ENCODE results near the gene POLN. TPM values are rescaled to one million over a fixed set of nuclear protein-coding genes. Genes with fewer than 3 reads are reported as not detected.

Gene POLN
- polyA plus RNA-seq, 1 donor (not counting 4 experiments of a cell fraction or from before 2014, with no cell fraction given): 1.3 TPM

- H3K36me3 ChIP-seq (ENCODE audit: control insufficient read depth in 2 of 2, extremely low read depth in 1 of 2, insufficient read depth in 2 of 2, low read length in 2 of 2): no peaks in the 10 kb centered on the region
- H3K4me3 ChIP-seq (ENCODE audit: control insufficient read depth in 2 of 3, extremely low read depth in 1 of 3, insufficient read depth in 2 of 3, low read depth in 1 of 3, low read length in 3 of 3): no peak overlapping the region
- no peak overlapping the region for H3K4me2 ChIP-seq (ENCODE audit: control insufficient read depth, extremely low read depth, insufficient read depth, low read depth, low read length)
- H3K9ac ChIP-seq (ENCODE audit: control insufficient read depth, extremely low read depth, insufficient read depth, low read length): no peak overlapping the region
- DNase-seq (ENCODE audit: low read depth, low spot score) (no peak), FAIRE-seq (no peak)
- peaks cover 13% of the 10 kb centered on the region for H3K27me3 ChIP-seq (ENCODE audit: control insufficient read depth, extremely low read depth, insufficient read depth, low read length)
- H3K79me2 ChIP-seq (ENCODE audit: control insufficient read depth, insufficient read depth, low read length): no peaks in the 10 kb centered on the region
- no peak overlapping the region for H2AFZ ChIP-seq (ENCODE audit: control insufficient read depth, low read length)
- H4K20me1 ChIP-seq (ENCODE audit: control insufficient read depth, extremely low read depth, insufficient read depth, low read length): no peaks in the 10 kb centered on the region
- no peaks in the 10 kb centered on the region for H3K9me3 ChIP-seq (ENCODE audit: control insufficient read depth, low read depth, low read length)
- no peaks in the 10 kb centered on the region for H3K4me1 ChIP-seq (ENCODE audit: control insufficient read depth, extremely low read depth, insufficient read depth, low read length)
- TF ChIP-seq CTCF (optimal IDR thresholded peaks at IDR 0.05 in 1 of 3, IDR thresholded peaks at IDR 0.05 in 1 of 3, conservative IDR thresholded peaks at IDR 0.05 in 1 of 3; ENCODE audit: extremely low read depth in 1 of 3, insufficient read depth in 2 of 3, low read length in 3 of 3) (no peak), EZH2 (IDR thresholded peaks at IDR 0.05; ENCODE audit: low read length) (no peak)
- no peak overlapping the region for H3K27ac ChIP-seq (ENCODE audit: control insufficient read depth, insufficient read depth, low read length)
- no peaks in the 10 kb centered on the region for H3K9me1 ChIP-seq (ENCODE audit: control insufficient read depth, extremely low read depth, insufficient read depth, low read length)
- dilution Hi-C loops (cut with MboI; ENCODE audit: extremely low pct_ligation_motif_present, low sequenced_read_pairs): no loop called here
These were observed 170.5 kb downstream of the POLN start for GRCh38 chr4:2071252-2071911.

- H3K79me2 ChIP-seq (ENCODE audit: control insufficient read depth, insufficient read depth, low read length): no peaks in the 10 kb centered on the region
- TF ChIP-seq CTCF (optimal IDR thresholded peaks at IDR 0.05 in 1 of 3, IDR thresholded peaks at IDR 0.05 in 1 of 3, conservative IDR thresholded peaks at IDR 0.05 in 1 of 3; ENCODE audit: extremely low read depth in 1 of 3, insufficient read depth in 2 of 3, low read length in 3 of 3): no peak
- no peak for TF ChIP-seq EZH2 (IDR thresholded peaks at IDR 0.05; ENCODE audit: low read length)
- H3K4me1 ChIP-seq (ENCODE audit: control insufficient read depth, extremely low read depth, insufficient read depth, low read length): no peaks in the 10 kb centered on the region
- H3K36me3 ChIP-seq (ENCODE audit: control insufficient read depth in 2 of 2, extremely low read depth in 1 of 2, insufficient read depth in 2 of 2, low read length in 2 of 2): no peaks in the 10 kb centered on the region
- H3K9ac ChIP-seq (ENCODE audit: control insufficient read depth, extremely low read depth, insufficient read depth, low read length): no peak overlapping the region
- no peak overlapping the region for H3K27ac ChIP-seq (ENCODE audit: control insufficient read depth, insufficient read depth, low read length)
- H3K4me2 ChIP-seq (ENCODE audit: control insufficient read depth, extremely low read depth, insufficient read depth, low read depth, low read length): no peak overlapping the region
- dilution Hi-C loops (cut with MboI; ENCODE audit: extremely low pct_ligation_motif_present, low sequenced_read_pairs): no loop called here
- H3K27me3 ChIP-seq (ENCODE audit: control insufficient read depth, extremely low read depth, insufficient read depth, low read length): peaks cover 16% of the 10 kb centered on the region
- H3K9me3 ChIP-seq (ENCODE audit: control insufficient read depth, low read depth, low read length): no peaks in the 10 kb centered on the region
- H2AFZ ChIP-seq (ENCODE audit: control insufficient read depth, low read length): no peak overlapping the region
- H4K20me1 ChIP-seq (ENCODE audit: control insufficient read depth, extremely low read depth, insufficient read depth, low read length): no peaks in the 10 kb centered on the region
- FAIRE-seq (no peak), DNase-seq (ENCODE audit: low read depth, low spot score) (no peak)
- no peak overlapping the region for H3K4me3 ChIP-seq (ENCODE audit: control insufficient read depth in 2 of 3, extremely low read depth in 1 of 3, insufficient read depth in 2 of 3, low read depth in 1 of 3, low read length in 3 of 3)
- H3K9me1 ChIP-seq (ENCODE audit: control insufficient read depth, extremely low read depth, insufficient read depth, low read length): no peaks in the 10 kb centered on the region
These were observed 171.3 kb downstream of the POLN start for GRCh38 chr4:2070421-2071251.

All from keratinocyte (primary cell).